Fibroblast of skin of scalp (primary cell): ENCODE data around the gene BOLA1.

ENCODE experiments used
- DNase-seq: peaks from one replicate; pipeline ENCODE4 v3.0.0-alpha.2; 2013

The BOLA1 gene

GRCh38 chr1:149887456-149888246 lies 11.7 kb upstream of the BOLA1 start:
- peak; percentile 99 for DNase-seq

- peak; percentile 94 for DNase-seq
These were observed 10.9 kb upstream of the BOLA1 start for GRCh38 chr1:149888247-149888998.

GRCh38 chr1:149888999-149889289 lies 10.4 kb upstream of the BOLA1 start:
- DNase-seq: peak; percentile 32

- DNase-seq: no peak
These were observed 2.8 kb upstream of the BOLA1 start for GRCh38 chr1:149896575-149896974.

- DNase-seq: no peak
These were observed 4.6 kb downstream of the BOLA1 start for GRCh38 chr1:149903836-149904491.

GRCh38 chr1:149906570-149907075 lies 7.3 kb downstream of the BOLA1 start:
- no peak for DNase-seq

GRCh38 chr1:149914545-149914944 lies 15.2 kb downstream of the BOLA1 start:
- DNase-seq: no peak

GRCh38 chr1:149915429-149916192 lies 16.2 kb downstream of the BOLA1 start:
- DNase-seq: no peak

GRCh38 chr1:149916193-149916897 lies 17.0 kb downstream of the BOLA1 start:
- no peak for DNase-seq

- no peak for DNase-seq
These were observed 17.5 kb downstream of the BOLA1 start for GRCh38 chr1:149916898-149917252.

- peak; percentile 79 for DNase-seq
These were observed 18.3 kb downstream of the BOLA1 start, which contains the start of gene SV2A for GRCh38 chr1:149917571-149918144. Gene SV2A (minus strand): TSS chr1:149917844. CDS start chr1:149913840, 4,004 bp downstream.

- DNase-seq: no peak
These were observed 24.3 kb downstream of the BOLA1 start for GRCh38 chr1:149923626-149924025.

- no peak for DNase-seq
These were observed 26.0 kb downstream of the BOLA1 start for GRCh38 chr1:149925345-149925744.

- DNase-seq: no peak
These were observed 26.4 kb downstream of the BOLA1 start for GRCh38 chr1:149925751-149926150.

GRCh38 chr1:149926296-149926695 lies 26.9 kb downstream of the BOLA1 start:
- DNase-seq: no peak

- DNase-seq: no peak
These were observed 27.7 kb downstream of the BOLA1 start for GRCh38 chr1:149927056-149927562.

GRCh38 chr1:149927563-149928400 lies 28.4 kb downstream of the BOLA1 start, which contains the start of gene SF3B4:
Gene SF3B4 (minus strand): TSS chr1:149927803. CDS start chr1:149927759, 44 bp downstream.
- DNase-seq: peak; percentile 92

- no peak for DNase-seq
These were observed 29.0 kb downstream of the BOLA1 start for GRCh38 chr1:149928401-149928724.

- no peak for DNase-seq
These were observed 30.5 kb downstream of the BOLA1 start for GRCh38 chr1:149929856-149930255.

GRCh38 chr1:149931212-149931790 lies 31.9 kb downstream of the BOLA1 start:
- DNase-seq: no peak
